SJSA1 (cell line): ENCODE measurements around the gene OR2G3. TPM values are rescaled to one million over a fixed set of nuclear protein-coding genes. Genes with fewer than 3 reads are reported as not detected.

Experiments used
- DNase-seq, 2 experiments: peaks; one replicate each; pipeline ENCODE4 v3.0.0-alpha.2; 2015 to 2020; ENCODE audit warnings: low spot score in 2 of 2, low read depth in 1 of 2
- H3K27ac ChIP-seq: fragments of 250-450 bp; sonication (Bioruptor Pico); 2 replicates; pipeline ENCODE4 v1.5.1; 2020; ENCODE audit warnings: mild to moderate bottlenecking, moderate library complexity
- H3K27me3 ChIP-seq: fragments of 250-450 bp; sonication (Bioruptor Pico); replicated peaks from 2 replicates; pipeline ENCODE4 v1.5.1; 2020; ENCODE audit warnings: mild to moderate bottlenecking, moderate library complexity
- H3K36me3 ChIP-seq: fragments of 250-450 bp; sonication (Bioruptor Pico); 2 replicates; pipeline ENCODE4 v1.5.1; 2020; ENCODE audit warnings: mild to moderate bottlenecking
- H3K4me1 ChIP-seq: fragments of 250-450 bp; sonication (Bioruptor Pico); replicated peaks from 2 replicates; pipeline ENCODE4 v1.6.1; 2021; ENCODE audit warnings: mild to moderate bottlenecking
- H3K4me3 ChIP-seq: fragments of 250-450 bp; sonication (Bioruptor Pico); 2 replicates; pipeline ENCODE4 v1.5.1; 2020; ENCODE audit warnings: mild to moderate bottlenecking
- H3K9me3 ChIP-seq: fragments of 250-450 bp; sonication (Bioruptor Pico); replicated peaks from 2 replicates; pipeline ENCODE4 v1.5.1; 2020; ENCODE audit warnings: mild to moderate bottlenecking
- total RNA-seq: library from RNA; depleted of rRNA; stranded (reverse); fragments of >200 nt; shearing (Covaris generic); gene quantifications from 2 replicates; pipeline ENCODE4 v1.2.3, GENCODE V29; 2014; rRNA removed

Gene OR2G3
- total RNA-seq, 1 experiment from 2014 or later: not detected

GRCh38 chr1:247639381-247639981 lies 34.1 kb downstream of the OR2G3 start:
- no peak for DNase-seq
- no peaks in the 10 kb centered on the region for H3K36me3 ChIP-seq
- H3K27me3 ChIP-seq: no peaks in the 10 kb centered on the region
- no peak overlapping the region for H3K4me3 ChIP-seq
- H3K27ac ChIP-seq: no peak overlapping the region
- H3K4me1 ChIP-seq: no peaks in the 10 kb centered on the region
- H3K9me3 ChIP-seq: peaks cover 16% of the 10 kb centered on the region

GRCh38 chr1:247642742-247643141 lies 37.4 kb downstream of the OR2G3 start:
- no peaks in the 10 kb centered on the region for H3K27me3 ChIP-seq
- no peaks in the 10 kb centered on the region for H3K4me1 ChIP-seq
- H3K27ac ChIP-seq: no peak overlapping the region
- no peaks in the 10 kb centered on the region for H3K36me3 ChIP-seq
- DNase-seq: no peak
- peaks cover 20% of the 10 kb centered on the region for H3K9me3 ChIP-seq
- H3K4me3 ChIP-seq: no peak overlapping the region

GRCh38 chr1:247646867-247647266 lies 41.5 kb downstream of the OR2G3 start:
- no peaks in the 10 kb centered on the region for H3K4me1 ChIP-seq
- H3K27me3 ChIP-seq: no peaks in the 10 kb centered on the region
- H3K36me3 ChIP-seq: no peaks in the 10 kb centered on the region
- no peak for DNase-seq
- H3K4me3 ChIP-seq: no peak overlapping the region
- no peak overlapping the region for H3K27ac ChIP-seq
- peaks cover 11% of the 10 kb centered on the region for H3K9me3 ChIP-seq

- no peaks in the 10 kb centered on the region for H3K27me3 ChIP-seq
- H3K4me3 ChIP-seq: no peak overlapping the region
These were observed 42.5 kb downstream of the OR2G3 start for GRCh38 chr1:247647864-247648263.

GRCh38 chr1:247653040-247653439 lies 47.7 kb downstream of the OR2G3 start:
- Histone ChIP-seq H3K27me3 (no peaks in the 10 kb centered on the region), H3K4me1 (no peaks in the 10 kb centered on the region), H3K36me3 (no peaks in the 10 kb centered on the region), H3K9me3 (no peaks in the 10 kb centered on the region; the same call in 1 of the 2 replicates), H3K4me3 (no peak overlapping the region), H3K27ac (no peak overlapping the region)
- DNase-seq: no peak

More at GRCh38 chr1:247647864-247648263, 42.5 kb downstream of the OR2G3 start:
- H3K9me3 ChIP-seq: peaks cover 11% of the 10 kb centered on the region
- H3K27ac ChIP-seq: no peak overlapping the region
- DNase-seq: no peak
- H3K4me1 ChIP-seq: no peaks in the 10 kb centered on the region
- no peaks in the 10 kb centered on the region for H3K36me3 ChIP-seq

Other genes with a start within 250 kb of the OR2G3 start
- 0.16 and 0.37 TPM in 2 replicates for gene NLRP3, start 189.4 kb upstream of the OR2G3 start, total RNA-seq
- not detected in 2 replicates for gene OR2B11, start 147.5 kb upstream of the OR2G3 start, total RNA-seq
- not detected in 2 replicates for gene OR2C3, start 69.1 kb upstream of the OR2G3 start, total RNA-seq
- not detected in 2 replicates for gene GCSAML, start 56.5 kb upstream of the OR2G3 start, total RNA-seq
- gene OR2G2, start 17.2 kb upstream of the OR2G3 start, total RNA-seq: not detected in 2 replicates
- not detected in 2 replicates for gene OR13G1, start 74.2 kb downstream of the OR2G3 start, total RNA-seq
- gene OR6F1, start 111.1 kb downstream of the OR2G3 start, total RNA-seq: not detected in 2 replicates
- gene OR14K1, start 133.0 kb downstream of the OR2G3 start, total RNA-seq: not detected in 2 replicates
- not detected in 2 replicates for gene OR14A2, start 142.6 kb downstream of the OR2G3 start, total RNA-seq
- not detected in 2 replicates for gene OR1C1, start 155.0 kb downstream of the OR2G3 start, total RNA-seq
- not detected in 2 replicates for gene OR14A16, start 218.5 kb downstream of the OR2G3 start, total RNA-seq
- gene OR11L1, start 236.3 kb downstream of the OR2G3 start, total RNA-seq: not detected in 2 replicates